ENCODE data around the gene ZNF716.
"Not testable (repeated sequence)": the region's sequence is repeated elsewhere in the genome, so short reads cannot be mapped to it uniquely, and the experiment has no call there.

The ZNF716 gene

GRCh38 chr7:57449904-57450303 is at the start of gene ZNF716:
Gene ZNF716 (plus strand): TSS chr7:57450177. CDS start chr7:57450289, 112 bp downstream.
- no peak for DNase-seq

GRCh38 chr7:57400531-57401155 is 49.3 kb upstream of the ZNF716 start:
- no peak for DNase-seq

- not testable (repeated sequence) for DNase-seq
These were observed 46.9 kb upstream of the ZNF716 start for GRCh38 chr7:57403051-57403450.

- DNase-seq, result no peak
These were observed 46.2 kb upstream of the ZNF716 start for GRCh38 chr7:57403601-57404342.

GRCh38 chr7:57404343-57404966 is 45.5 kb upstream of the ZNF716 start:
- no peak for DNase-seq

- no peak for DNase-seq
These were observed 45.0 kb upstream of the ZNF716 start for GRCh38 chr7:57404967-57405421.

GRCh38 chr7:57407125-57407524 is 42.9 kb upstream of the ZNF716 start:
- no peak for DNase-seq

GRCh38 chr7:57412168-57412567 is 37.8 kb upstream of the ZNF716 start:
- DNase-seq, result no peak

- DNase-seq, result no peak
These were observed 37.4 kb upstream of the ZNF716 start for GRCh38 chr7:57412618-57413017.

- DNase-seq, result no peak
These were observed 36.2 kb upstream of the ZNF716 start for GRCh38 chr7:57413529-57414398.

- no peak for DNase-seq
These were observed 35.6 kb upstream of the ZNF716 start for GRCh38 chr7:57414415-57414814.

- DNase-seq, result no peak
These were observed 35.1 kb upstream of the ZNF716 start for GRCh38 chr7:57414852-57415251.

GRCh38 chr7:57415326-57415725 is 34.7 kb upstream of the ZNF716 start:
- no peak for DNase-seq

- DNase-seq, result no peak
These were observed 34.2 kb upstream of the ZNF716 start for GRCh38 chr7:57415730-57416129.

- no peak for DNase-seq
These were observed 33.2 kb upstream of the ZNF716 start for GRCh38 chr7:57416601-57417358.

- no peak for DNase-seq
These were observed 32.2 kb upstream of the ZNF716 start for GRCh38 chr7:57417736-57418135.

- no peak for DNase-seq
These were observed 26.2 kb upstream of the ZNF716 start for GRCh38 chr7:57423768-57424167.

GRCh38 chr7:57424515-57425238 is 25.3 kb upstream of the ZNF716 start:
- DNase-seq, result no peak

- DNase-seq, result no peak
These were observed 24.6 kb upstream of the ZNF716 start for GRCh38 chr7:57425239-57425944.

GRCh38 chr7:57425969-57426628 is 23.9 kb upstream of the ZNF716 start:
- no peak for DNase-seq

Data from NCI-H2107 (cell line).